ENCODE measurements around the gene R3HDM1.
"Not testable (repeated sequence)": the region's sequence is repeated elsewhere in the genome, so short reads cannot be mapped to it uniquely, and the experiment has no call there.

R3HDM1 gene

GRCh38 chr2:135709992-135710391, 178.7 kb downstream of the R3HDM1 start:
- DNase-seq (ENCODE audit: low read depth) = peak; percentile 19
- in situ Hi-C loops (cut with HindIII; ENCODE audit: low sequenced_read_pairs) = loop anchor here (5.0 kb wide), 1 partner anchor 708 kb away; no protein-coding TSS in a partner anchor
- H3K4me3 ChIP-seq (ENCODE audit: low read depth, low read length) = no peak overlapping the region
- TF ChIP-seq CTCF (IDR thresholded peaks at IDR 0.05; ENCODE audit: low read depth, low read length, missing control alignments) = peak; percentile 94

GRCh38 chr2:135715086-135715485, 183.8 kb downstream of the R3HDM1 start:
- H3K4me3 ChIP-seq (ENCODE audit: low read depth, low read length); in situ Hi-C loops (cut with HindIII; ENCODE audit: low sequenced_read_pairs): not testable (repeated sequence)

GRCh38 chr2:135728064-135728743, 196.9 kb downstream of the R3HDM1 start:
- DNase-seq (ENCODE audit: low read depth) = no peak
- TF ChIP-seq CTCF (IDR thresholded peaks at IDR 0.05; ENCODE audit: low read depth, low read length, missing control alignments) = no peak
- in situ Hi-C loops (cut with HindIII; ENCODE audit: low sequenced_read_pairs) = no loop called here
- H3K4me3 ChIP-seq (ENCODE audit: low read depth, low read length) = no peak overlapping the region

More at GRCh38 chr2:135715086-135715485, 183.8 kb downstream of the R3HDM1 start:
- DNase-seq (ENCODE audit: low read depth) = not testable (repeated sequence)

- in situ Hi-C loops (cut with HindIII; ENCODE audit: low sequenced_read_pairs) = no loop called here
Measured at GRCh38 chr2:135732561-135732960, 201.3 kb downstream of the R3HDM1 start.

GRCh38 chr2:135733045-135733444, 201.8 kb downstream of the R3HDM1 start:
- TF ChIP-seq CTCF (IDR thresholded peaks at IDR 0.05; ENCODE audit: low read depth, low read length, missing control alignments) = no peak
- no peak overlapping the region for H3K4me3 ChIP-seq (ENCODE audit: low read depth, low read length)

More at GRCh38 chr2:135732561-135732960, 201.3 kb downstream of the R3HDM1 start:
- H3K4me3 ChIP-seq (ENCODE audit: low read depth, low read length) = no peak overlapping the region
- no peak for DNase-seq (ENCODE audit: low read depth)
- no peak for TF ChIP-seq CTCF (IDR thresholded peaks at IDR 0.05; ENCODE audit: low read depth, low read length, missing control alignments)

GRCh38 chr2:135736546-135736945, 205.3 kb downstream of the R3HDM1 start:
- in situ Hi-C loops (cut with HindIII; ENCODE audit: low sequenced_read_pairs) = no loop called here
- DNase-seq (ENCODE audit: low read depth) = no peak
- TF ChIP-seq CTCF (IDR thresholded peaks at IDR 0.05; ENCODE audit: low read depth, low read length, missing control alignments) = no peak
- no peak overlapping the region for H3K4me3 ChIP-seq (ENCODE audit: low read depth, low read length)

More at GRCh38 chr2:135733045-135733444, 201.8 kb downstream of the R3HDM1 start:
- no peak for DNase-seq (ENCODE audit: low read depth)
- in situ Hi-C loops (cut with HindIII; ENCODE audit: low sequenced_read_pairs) = no loop called here

GRCh38 chr2:135740206-135740605, 208.9 kb downstream of the R3HDM1 start:
- in situ Hi-C loops (cut with HindIII; ENCODE audit: low sequenced_read_pairs) = no loop called here
- H3K4me3 ChIP-seq (ENCODE audit: low read depth, low read length) = no peak overlapping the region
- DNase-seq (ENCODE audit: low read depth) = no peak
- TF ChIP-seq CTCF (IDR thresholded peaks at IDR 0.05; ENCODE audit: low read depth, low read length, missing control alignments) = no peak

Data from astrocyte of the cerebellum (primary cell).